Measurements from ENCODE around the gene STAT5A. TPM values are rescaled to one million over a fixed set of nuclear protein-coding genes. Genes with fewer than 3 reads are reported as not detected.
A peak's percentile ranks its signal among the peaks of the same experiment; 100 is the strongest.

The STAT5A gene
- total RNA-seq, 1 experiment from 2014 or later: 6.6 TPM

GRCh38 chr17:42338427-42338985, 50.2 kb downstream of the STAT5A start:
- CTCF ChIA-PET: interaction anchor here (1.0 kb wide), 1 partner anchor 64 kb away, joined by 5 read pairs; no protein-coding TSS in a partner anchor
- TF ChIP-seq HMGXB4 (CRISPR knock-in tag; IDR thresholded peaks at IDR 0.05) (no peak), ZNF425 (CRISPR knock-in tag; conservative IDR thresholded peaks at IDR 0.05) (no peak), MXD4 (CRISPR knock-in tag; IDR thresholded peaks at IDR 0.05; ENCODE audit: borderline replicate concordance) (no peak), HMGA2 (CRISPR knock-in tag; IDR thresholded peaks at IDR 0.05) (no peak)
- Mint-ChIP-seq H3K9me3 (no peaks in the 10 kb centered on the region), H3K4me3 (no peak overlapping the region), H3K27me3 (ENCODE audit: low read depth) (no peaks in the 10 kb centered on the region), H3K36me3 (peaks cover 56% of the 10 kb centered on the region), H3K27ac (no peak overlapping the region), H3K4me1 (0 out of 2 replicates have a peak, but pooled peaks cover 3% of the 10 kb centered on the region)
- DNase-seq (ENCODE audit: low spot score) (no peak), ATAC-seq (no peak)
- POLR2A ChIA-PET: no interaction called here

GRCh38 chr17:42339221-42339620, 50.9 kb downstream of the STAT5A start:
- TF ChIP-seq ZNF281 (CRISPR knock-in tag; IDR thresholded peaks at IDR 0.05) (no peak), JUN (CRISPR knock-in tag; IDR thresholded peaks at IDR 0.05) (no peak), FOXP4 (CRISPR knock-in tag; IDR thresholded peaks at IDR 0.05) (no peak), MXD4 (CRISPR knock-in tag; IDR thresholded peaks at IDR 0.05; ENCODE audit: borderline replicate concordance) (no peak), NR3C1 (CRISPR knock-in tag; conservative IDR thresholded peaks at IDR 0.05; ENCODE audit: low read depth) (no peak), USF1 (CRISPR knock-in tag; IDR thresholded peaks at IDR 0.05) (no peak), NFE2L1 (CRISPR knock-in tag; IDR thresholded peaks at IDR 0.05) (no peak), ZNF423 (CRISPR knock-in tag; IDR thresholded peaks at IDR 0.05) (no peak), ELF4 (CRISPR knock-in tag; IDR thresholded peaks at IDR 0.05; ENCODE audit: low read depth) (no peak), MYBL2 (CRISPR knock-in tag; IDR thresholded peaks at IDR 0.05) (no peak), ATF6 (CRISPR knock-in tag; IDR thresholded peaks at IDR 0.05) (no peak), ATF3 (CRISPR knock-in tag; conservative IDR thresholded peaks at IDR 0.05) (no peak)
- POLR2A ChIA-PET: no interaction called here
- no peaks in the 10 kb centered on the region for H3K9me3 Mint-ChIP-seq
- no peaks in the 10 kb centered on the region for H3K27me3 Mint-ChIP-seq (ENCODE audit: low read depth)
- H3K36me3 Mint-ChIP-seq: peaks cover 56% of the 10 kb centered on the region
- DNase-seq (ENCODE audit: low spot score): no peak
- peak overlapping the region; percentile 53; the same call in 1 of the 2 replicates for H3K27ac Mint-ChIP-seq
- CTCF ChIA-PET: interaction anchor here (1.0 kb wide), 1 partner anchor 64 kb away, joined by 5 read pairs; no protein-coding TSS in a partner anchor
- 0 out of 2 replicates have a peak, but pooled peaks cover 3% of the 10 kb centered on the region for H3K4me1 Mint-ChIP-seq
- H3K4me3 Mint-ChIP-seq: no peak overlapping the region
- ATAC-seq: no peak

Measured in WTC11 (cell line).